Kidney capillary endothelial cell (primary cell): ENCODE data around the gene GPAT2.
"Not testable (repeated sequence)": the region's sequence is repeated elsewhere in the genome, so short reads cannot be mapped to it uniquely, and the experiment has no call there.

Source experiments
- DNase-seq: peaks from one replicate; pipeline ENCODE4 v3.0.0-alpha.2; 2018; ENCODE audit warnings: low spot score

GPAT2 gene

GRCh38 chr2:96034792-96035191 is at the start of gene GPAT2:
GPAT2 (minus strand) TSS chr2:96034916; CDS start chr2:96032359, 2,557 bp downstream.
- DNase-seq, result not testable (repeated sequence)

- DNase-seq, result no peak
These were observed 49.5 kb upstream of the GPAT2 start for GRCh38 chr2:96083989-96084857.

- no peak for DNase-seq
These were observed 48.6 kb upstream of the GPAT2 start for GRCh38 chr2:96083064-96083939.

- DNase-seq, result no peak
These were observed 47.7 kb upstream of the GPAT2 start for GRCh38 chr2:96082211-96083063.

- DNase-seq, result no peak
These were observed 46.3 kb upstream of the GPAT2 start for GRCh38 chr2:96081042-96081441.

- no peak for DNase-seq
These were observed 40.6 kb upstream of the GPAT2 start for GRCh38 chr2:96075199-96075771.

GRCh38 chr2:96074156-96074555 is 39.4 kb upstream of the GPAT2 start:
- no peak for DNase-seq

- no peak for DNase-seq
These were observed 38.6 kb upstream of the GPAT2 start for GRCh38 chr2:96073170-96073775.

- no peak for DNase-seq
These were observed 38.0 kb upstream of the GPAT2 start for GRCh38 chr2:96072746-96073145.

- DNase-seq, result not testable (repeated sequence)
These were observed 37.3 kb upstream of the GPAT2 start for GRCh38 chr2:96071977-96072491.

- DNase-seq, result not testable (repeated sequence)
These were observed 36.6 kb upstream of the GPAT2 start for GRCh38 chr2:96071087-96071976.

GRCh38 chr2:96070351-96070750 is 35.6 kb upstream of the GPAT2 start:
- not testable (repeated sequence) for DNase-seq

- not testable (repeated sequence) for DNase-seq
These were observed 35.2 kb upstream of the GPAT2 start for GRCh38 chr2:96069878-96070277.

GRCh38 chr2:96067902-96068581 is 33.3 kb upstream of the GPAT2 start:
- DNase-seq, result not testable (repeated sequence)

- DNase-seq, result not testable (repeated sequence)
These were observed 32.5 kb upstream of the GPAT2 start for GRCh38 chr2:96067098-96067660.

- DNase-seq, result not testable (repeated sequence)
These were observed 31.8 kb upstream of the GPAT2 start for GRCh38 chr2:96066511-96066910.

GRCh38 chr2:96065954-96066353 is 31.2 kb upstream of the GPAT2 start:
- not testable (repeated sequence) for DNase-seq

GRCh38 chr2:96065381-96065930 is 30.7 kb upstream of the GPAT2 start:
- DNase-seq, result no peak
